HEK293T (cell line): ENCODE data around the gene TBX20.
"Not testable (repeated sequence)": the region's sequence is repeated elsewhere in the genome, so short reads cannot be mapped to it uniquely, and the experiment has no call there.

Experiments used
- BHLHE40 ChIP-seq: fragments of 450-650 bp; IDR thresholded peaks from 2 replicates; pipeline ENCODE4 v1.6.1; 2016; ENCODE audit warnings: mild to moderate bottlenecking, moderate library complexity, borderline replicate concordance
- ELF4 ChIP-seq: fragments of 450-650 bp; IDR thresholded peaks from 2 replicates; pipeline ENCODE4 v1.6.1; 2017; ENCODE audit warnings: antibody characterized with exemption
- FOXA1 ChIP-seq: fragments of 450-650 bp; IDR thresholded peaks from 2 replicates; pipeline ENCODE4 v1.6.1; 2016; ENCODE audit warnings: mild to moderate bottlenecking
- FOXM1 ChIP-seq: fragments of 450-650 bp; IDR thresholded peaks from 2 replicates; pipeline ENCODE4 v1.6.1; 2017; ENCODE audit warnings: mild to moderate bottlenecking, borderline replicate concordance
- SP1 ChIP-seq: fragments of 450-650 bp; IDR thresholded peaks from 2 replicates; pipeline ENCODE4 v1.6.1; 2017
- SUZ12 ChIP-seq: fragments of 450-650 bp; IDR thresholded peaks from 2 replicates; pipeline ENCODE4 v1.6.1; 2016; ENCODE audit warnings: mild to moderate bottlenecking
- TARDBP ChIP-seq: fragments of 450-650 bp; IDR thresholded peaks from 2 replicates; pipeline ENCODE4 v1.6.1; 2016
- ZNF384 ChIP-seq: fragments of 450-650 bp; IDR thresholded peaks from 2 replicates; pipeline ENCODE4 v1.6.1; 2016

DNA sequence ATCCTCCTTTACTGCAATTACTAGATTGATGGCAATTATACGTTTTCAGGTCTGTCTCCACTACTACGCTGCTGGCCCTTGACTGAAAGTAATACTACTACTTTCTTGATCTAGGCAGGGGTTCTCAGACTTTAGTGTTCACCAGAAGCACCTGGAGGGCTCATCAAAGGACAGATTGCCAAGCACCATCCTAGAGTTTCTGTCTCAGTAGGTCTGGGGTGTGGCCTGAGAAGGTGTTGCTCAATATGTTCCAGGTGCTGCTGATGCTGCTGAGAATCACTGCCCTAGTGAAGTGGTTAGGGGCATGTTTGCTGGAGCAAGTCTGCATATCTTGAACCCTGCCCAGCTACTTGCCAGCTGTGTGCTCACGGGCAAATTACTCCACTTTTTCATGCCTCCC is 37.9 kb downstream of the TBX20 start:
- not testable (repeated sequence) for TF ChIP-seq FOXM1, TARDBP, SP1, ZNF384, ELF4, BHLHE40, FOXA1, SUZ12
